ENCODE data around the gene QSER1.

DNA sequence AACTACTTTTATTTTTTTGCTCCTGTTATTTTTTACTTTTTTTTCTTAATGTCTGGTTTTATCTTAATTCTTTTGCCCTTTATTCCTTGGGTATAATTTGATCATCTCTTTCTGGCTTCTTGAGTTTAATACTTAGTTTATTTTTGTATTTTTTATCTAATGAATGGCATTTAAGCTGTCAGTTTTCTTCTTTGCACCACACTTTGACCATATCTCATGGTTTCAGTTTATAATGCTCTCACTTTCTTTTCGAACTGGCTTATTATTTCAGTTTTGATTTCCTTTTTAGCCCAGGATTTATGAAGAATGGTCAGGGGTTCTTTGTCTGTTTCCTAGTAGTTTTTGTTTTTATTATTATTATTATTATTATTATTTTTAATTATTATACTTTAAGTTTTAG, 48.3 kb downstream of the QSER1 start:
- TF ChIP-seq, protein P1, sequence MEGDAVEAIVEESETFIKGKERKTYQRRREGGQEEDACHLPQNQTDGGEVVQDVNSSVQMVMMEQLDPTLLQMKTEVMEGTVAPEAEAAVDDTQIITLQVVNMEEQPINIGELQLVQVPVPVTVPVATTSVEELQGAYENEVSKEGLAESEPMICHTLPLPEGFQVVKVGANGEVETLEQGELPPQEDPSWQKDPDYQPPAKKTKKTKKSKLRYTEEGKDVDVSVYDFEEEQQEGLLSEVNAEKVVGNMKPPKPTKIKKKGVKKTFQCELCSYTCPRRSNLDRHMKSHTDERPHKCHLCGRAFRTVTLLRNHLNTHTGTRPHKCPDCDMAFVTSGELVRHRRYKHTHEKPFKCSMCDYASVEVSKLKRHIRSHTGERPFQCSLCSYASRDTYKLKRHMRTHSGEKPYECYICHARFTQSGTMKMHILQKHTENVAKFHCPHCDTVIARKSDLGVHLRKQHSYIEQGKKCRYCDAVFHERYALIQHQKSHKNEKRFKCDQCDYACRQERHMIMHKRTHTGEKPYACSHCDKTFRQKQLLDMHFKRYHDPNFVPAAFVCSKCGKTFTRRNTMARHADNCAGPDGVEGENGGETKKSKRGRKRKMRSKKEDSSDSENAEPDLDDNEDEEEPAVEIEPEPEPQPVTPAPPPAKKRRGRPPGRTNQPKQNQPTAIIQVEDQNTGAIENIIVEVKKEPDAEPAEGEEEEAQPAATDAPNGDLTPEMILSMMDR (conservative IDR thresholded peaks at IDR 0.05) = no peak
- no peak for TF ChIP-seq ZFX (IDR thresholded peaks at IDR 0.05)
